Neural cell (in vitro differentiated cells): Measurements from ENCODE around the gene OPRM1. TPM values are rescaled to one million over a fixed set of nuclear protein-coding genes. Genes with fewer than 3 reads are reported as not detected.

Source experiments
- H2AFZ ChIP-seq: fragments of 200-600, 300-800 bp; sonication (generic), shearing (Covaris generic); 2 replicates; pipeline ENCODE4 v1.6.0; 2014; ENCODE audit warnings: low read depth, mild to moderate bottlenecking, antibody characterized with exemption, low read length, moderate library complexity
- H3F3A ChIP-seq: fragments of 200-600 bp; shearing (Covaris generic); 2 replicates; pipeline ENCODE4 v1.6.1; 2016; ENCODE audit warnings: mild to moderate bottlenecking, moderate library complexity, mixed read lengths, antibody characterized with exemption, low read length; ENCODE audit not compliant: insufficient read depth, poor library complexity, severe bottlenecking
- H3K27ac ChIP-seq: fragments of 200-600, 300-800 bp; sonication (generic), shearing (Covaris generic); 2 replicates; pipeline ENCODE4 v1.5.1; 2014; ENCODE audit warnings: mild to moderate bottlenecking, low read length, moderate library complexity
- H3K27me3 ChIP-seq: fragments of 300-800, 200-600 bp; sonication (generic), shearing (Covaris generic); 2 replicates; pipeline ENCODE4 v1.6.0; 2014; ENCODE audit warnings: mild to moderate bottlenecking, low read depth, low read length, moderate library complexity; ENCODE audit not compliant: insufficient read depth
- H3K36me3 ChIP-seq: fragments of 300-800, 200-600 bp; sonication (generic), shearing (Covaris generic); 2 replicates; pipeline ENCODE4 v1.5.1; 2014; ENCODE audit warnings: mild to moderate bottlenecking, antibody characterized with exemption, low read length, moderate library complexity; ENCODE audit not compliant: insufficient read depth
- H3K4me2 ChIP-seq: fragments of 300-800, 200-600 bp; sonication (generic), shearing (Covaris generic); 2 replicates; pipeline ENCODE4 v1.6.0; 2014; ENCODE audit warnings: mild to moderate bottlenecking, low read length
- H3K4me3 ChIP-seq: fragments of 300-800, 200-600 bp; sonication (generic), shearing (Covaris generic); 2 replicates; pipeline ENCODE4 v1.5.1; 2014; ENCODE audit warnings: mild to moderate bottlenecking, low read length, moderate library complexity
- H3K79me2 ChIP-seq: fragments of 200-600 bp; shearing (Covaris generic); replicated peaks from 2 replicates; pipeline ENCODE4 v1.6.0; 2014; ENCODE audit warnings: mild to moderate bottlenecking, low read length, moderate library complexity; ENCODE audit not compliant: insufficient read depth
- H3K9ac ChIP-seq: fragments of 300-800, 200-600 bp; sonication (generic), shearing (Covaris generic); 2 replicates; pipeline ENCODE4 v1.6.1; 2016; ENCODE audit warnings: mild to moderate bottlenecking, low read length, mixed read lengths
- H3K9me2 ChIP-seq: fragments of 200-600 bp; shearing (Covaris generic); 2 replicates; pipeline ENCODE4 v1.6.1; 2016; ENCODE audit warnings: mild to moderate bottlenecking, low read length, mixed read lengths; ENCODE audit not compliant: insufficient read depth
- H3K9me3 ChIP-seq: fragments of 200-600, 300-800 bp; sonication (generic), shearing (Covaris generic); 2 replicates; pipeline ENCODE4 v1.6.1; 2016; ENCODE audit warnings: mild to moderate bottlenecking, mixed run types, low read length, moderate library complexity, mixed read lengths
- H4K20me1 ChIP-seq: fragments of 200-600 bp; shearing (Covaris generic); 2 replicates; pipeline ENCODE4 v1.6.1; 2016; ENCODE audit warnings: mild to moderate bottlenecking, mixed run types; ENCODE audit not compliant: insufficient read depth
- CTCF ChIP-seq: fragments of 450-650 bp; IDR thresholded peaks from 2 replicates; pipeline ENCODE4 v1.5.1; 2014; ENCODE audit warnings: antibody characterized with exemption, mild to moderate bottlenecking, moderate library complexity; ENCODE audit not compliant: poor library complexity, severe bottlenecking
- EP300 ChIP-seq: fragments of 450-650 bp; conservative IDR thresholded peaks from 2 replicates; pipeline ENCODE4 v1.6.1; 2014; ENCODE audit warnings: antibody characterized with exemption, mild to moderate bottlenecking, moderate library complexity; ENCODE audit not compliant: poor library complexity, severe bottlenecking
- EZH2 ChIP-seq: fragments of 200-600, 300-800 bp; shearing (Covaris generic), sonication (generic); IDR thresholded peaks from 2 replicates; pipeline ENCODE4 v1.6.1; 2014; ENCODE audit warnings: antibody characterized with exemption, low read length, borderline replicate concordance, mild to moderate bottlenecking; ENCODE audit not compliant: insufficient read depth, poor library complexity, severe bottlenecking
- MXI1 ChIP-seq: fragments of 450-650 bp; conservative IDR thresholded peaks from 2 replicates; pipeline ENCODE4 v1.6.1; 2014; ENCODE audit warnings: antibody characterized with exemption, mild to moderate bottlenecking; ENCODE audit not compliant: poor library complexity, severe bottlenecking
- POLR2AphosphoS5 ChIP-seq: IDR thresholded peaks from 2 replicates; pipeline ENCODE4 v1.6.1; 2012
- RAD21 ChIP-seq: fragments of 450-650 bp; conservative IDR thresholded peaks from 2 replicates; pipeline ENCODE4 v1.6.1; 2014; ENCODE audit warnings: antibody characterized with exemption, mild to moderate bottlenecking, moderate library complexity
- REST ChIP-seq: IDR thresholded peaks from 2 replicates; pipeline ENCODE4 v1.6.1; 2012; ENCODE audit warnings: borderline replicate concordance
- SMC3 ChIP-seq: fragments of 450-650 bp; conservative IDR thresholded peaks from 2 replicates; pipeline ENCODE4 v1.6.1; 2014; ENCODE audit warnings: antibody characterized with exemption, mild to moderate bottlenecking, moderate library complexity; ENCODE audit not compliant: poor library complexity
- TAF1 ChIP-seq: IDR thresholded peaks from 2 replicates; pipeline ENCODE4 v1.6.1; 2012; ENCODE audit warnings: low read depth
- polyA minus RNA-seq: library from RNA; depleted of rRNA, polyadenylated mRNA; stranded (reverse); fragments of >200 nt; gene quantifications from 2 replicates; pipeline ENCODE4 v1.2.3, GENCODE V29; 2014
- polyA plus RNA-seq: library from polyadenylated mRNA; depleted of rRNA; stranded (reverse); fragments of >200 nt; gene quantifications from 2 replicates; pipeline ENCODE4 v1.2.3, GENCODE V29; 2014

Gene OPRM1
- polyA plus RNA-seq (1.5 and 1.9 TPM in 2 replicates), polyA minus RNA-seq (4.4 and 4.7 TPM in 2 replicates)

DNA sequence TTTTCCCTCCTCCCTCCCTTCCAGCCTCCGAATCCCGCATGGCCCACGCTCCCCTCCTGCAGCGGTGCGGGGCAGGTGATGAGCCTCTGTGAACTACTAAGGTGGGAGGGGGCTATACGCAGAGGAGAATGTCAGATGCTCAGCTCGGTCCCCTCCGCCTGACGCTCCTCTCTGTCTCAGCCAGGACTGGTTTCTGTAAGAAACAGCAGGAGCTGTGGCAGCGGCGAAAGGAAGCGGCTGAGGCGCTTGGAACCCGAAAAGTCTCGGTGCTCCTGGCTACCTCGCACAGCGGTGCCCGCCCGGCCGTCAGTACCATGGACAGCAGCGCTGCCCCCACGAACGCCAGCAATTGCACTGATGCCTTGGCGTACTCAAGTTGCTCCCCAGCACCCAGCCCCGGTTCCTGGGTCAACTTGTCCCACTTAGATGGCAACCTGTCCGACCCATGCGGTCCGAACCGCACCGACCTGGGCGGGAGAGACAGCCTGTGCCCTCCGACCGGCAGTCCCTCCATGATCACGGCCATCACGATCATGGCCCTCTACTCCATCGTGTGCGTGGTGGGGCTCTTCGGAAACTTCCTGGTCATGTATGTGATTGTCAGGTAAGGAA lies at the start of gene OPRM1:
TSS of gene OPRM1 (plus strand) at position 10 of the 612 bp plus-strand sequence. CDS start at position 315, 305 bp downstream.
- peak within 1 kb of the TSS; percentile 37 for H3K4me2 ChIP-seq
- no peaks in the 10 kb centered on the region for H4K20me1 ChIP-seq

DNA sequence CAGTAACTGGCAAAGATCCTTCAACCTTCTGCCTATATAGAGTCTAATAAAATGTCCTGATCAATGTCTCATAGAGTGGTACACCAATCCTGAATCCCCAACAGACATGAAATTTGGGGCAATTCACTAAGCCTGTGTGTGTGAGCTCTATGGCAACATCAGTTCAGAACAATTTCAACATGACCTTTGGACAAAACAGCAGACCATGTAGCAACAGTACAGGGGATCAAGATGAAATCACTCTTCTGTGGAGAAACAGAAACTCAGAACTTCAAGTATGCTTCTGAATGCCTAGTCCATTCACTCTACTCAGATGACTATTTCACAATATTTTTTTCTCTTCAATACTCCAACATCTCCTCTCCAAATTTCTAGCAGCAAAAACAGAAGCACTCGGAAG lies 49.1 kb upstream of the OPRM1 start:
- Histone ChIP-seq H3F3A (no peaks in the 10 kb centered on the region), H3K27ac (no peak overlapping the region), H3K27me3 (no peaks in the 10 kb centered on the region), H3K9me2 (no peaks in the 10 kb centered on the region), H2AFZ (no peak overlapping the region), H4K20me1 (no peaks in the 10 kb centered on the region), H3K36me3 (no peaks in the 10 kb centered on the region), H3K4me2 (no peak overlapping the region), H3K79me2 (no peaks in the 10 kb centered on the region), H3K9ac (no peak overlapping the region), H3K9me3 (no peaks in the 10 kb centered on the region), H3K4me3 (no peak overlapping the region)
- TF ChIP-seq EP300: no peak
- TF ChIP-seq EZH2: no peak

More for the DNA sequence above, at the start of gene OPRM1:
- no peaks in the 10 kb centered on the region for H3K79me2 ChIP-seq
- TF ChIP-seq EP300: no peak
- no peak for TF ChIP-seq MXI1
- TF ChIP-seq REST: peak; percentile 94
- peak; percentile 52 for TF ChIP-seq RAD21
- TF ChIP-seq EZH2: no peak
- peak; percentile 51 for TF ChIP-seq SMC3
- no peak for TF ChIP-seq CTCF
- H3K27ac ChIP-seq: no peak within 1 kb of the TSS
- no peaks in the 10 kb centered on the region for H3K9me2 ChIP-seq
- H3K4me3 ChIP-seq: peak within 1 kb of the TSS; percentile 72
- H3K9ac ChIP-seq: peak within 1 kb of the TSS; percentile 50
- no peaks in the 10 kb centered on the region for H3K36me3 ChIP-seq
- H3K9me3 ChIP-seq: no peaks in the 10 kb centered on the region
- H3K27me3 ChIP-seq: peaks cover 34% of the 10 kb centered on the region
- no peaks in the 10 kb centered on the region for H3F3A ChIP-seq
- H2AFZ ChIP-seq: peak within 1 kb of the TSS; percentile 29

- H3K4me2 ChIP-seq: no peak overlapping the region
- H3K9me3 ChIP-seq: no peaks in the 10 kb centered on the region
- H3K79me2 ChIP-seq: no peaks in the 10 kb centered on the region
- no peaks in the 10 kb centered on the region for H3K36me3 ChIP-seq
- no peaks in the 10 kb centered on the region for H3K27me3 ChIP-seq
- no peaks in the 10 kb centered on the region for H3F3A ChIP-seq
- no peak overlapping the region for H3K27ac ChIP-seq
- no peak overlapping the region for H3K4me3 ChIP-seq
- H4K20me1 ChIP-seq: no peaks in the 10 kb centered on the region
- H3K9me2 ChIP-seq: no peaks in the 10 kb centered on the region
- H2AFZ ChIP-seq: no peak overlapping the region
- TF ChIP-seq EP300 (peak; percentile 31), POLR2AphosphoS5 (peak; percentile 15), REST (no peak), SMC3 (no peak), RAD21 (no peak), CTCF (no peak), EZH2 (no peak), MXI1 (no peak), TAF1 (no peak)
- no peak overlapping the region for H3K9ac ChIP-seq
Measured at GRCh38 chr6:153994004-153994403, 45.0 kb upstream of the OPRM1 start.
